Activated gamma-delta T cell treated with anti-CD3 and anti-CD28 coated beads, Interleukin-2, amount 50 U/mL, for 16 hours (primary cell): ENCODE measurements around the gene ZBTB20.

ENCODE experiments used
- DNase-seq: peaks from one replicate; pipeline ENCODE4 v3.0.0-alpha.2; 2020; ENCODE audit warnings: low read depth

ZBTB20 gene

GRCh38 chr3:114624571-114625181 lies 522.4 kb downstream of the ZBTB20 start:
- no peak for DNase-seq

GRCh38 chr3:114624047-114624445 lies 523.0 kb downstream of the ZBTB20 start:
- DNase-seq: no peak

GRCh38 chr3:114623420-114624046 lies 523.6 kb downstream of the ZBTB20 start:
- DNase-seq: no peak

GRCh38 chr3:114622001-114622400 lies 525.1 kb downstream of the ZBTB20 start:
- no peak for DNase-seq

- DNase-seq: no peak
These were observed 527.3 kb downstream of the ZBTB20 start for GRCh38 chr3:114619771-114620170.

- no peak for DNase-seq
These were observed 531.5 kb downstream of the ZBTB20 start for GRCh38 chr3:114615523-114616085.

- DNase-seq: no peak
These were observed 537.0 kb downstream of the ZBTB20 start for GRCh38 chr3:114609973-114610630.

- no peak for DNase-seq
These were observed 538.8 kb downstream of the ZBTB20 start for GRCh38 chr3:114608293-114608692.

GRCh38 chr3:114606336-114606735 lies 540.8 kb downstream of the ZBTB20 start:
- no peak for DNase-seq

- no peak for DNase-seq
These were observed 546.5 kb downstream of the ZBTB20 start for GRCh38 chr3:114600571-114600970.

- DNase-seq: no peak
These were observed 549.2 kb downstream of the ZBTB20 start for GRCh38 chr3:114597871-114598270.

GRCh38 chr3:114597012-114597411 lies 550.1 kb downstream of the ZBTB20 start:
- no peak for DNase-seq

GRCh38 chr3:114596147-114596546 lies 550.9 kb downstream of the ZBTB20 start:
- DNase-seq: no peak

- DNase-seq: no peak
These were observed 551.5 kb downstream of the ZBTB20 start for GRCh38 chr3:114595522-114596028.

- no peak for DNase-seq
These were observed 556.6 kb downstream of the ZBTB20 start for GRCh38 chr3:114590309-114591047.

- DNase-seq: no peak
These were observed 559.1 kb downstream of the ZBTB20 start for GRCh38 chr3:114587986-114588385.

- no peak for DNase-seq
These were observed 561.0 kb downstream of the ZBTB20 start for GRCh38 chr3:114586119-114586518.

GRCh38 chr3:114585687-114586086 lies 561.4 kb downstream of the ZBTB20 start:
- DNase-seq: no peak

GRCh38 chr3:114584734-114585371 lies 562.2 kb downstream of the ZBTB20 start:
- no peak for DNase-seq

GRCh38 chr3:114582929-114583328 lies 564.2 kb downstream of the ZBTB20 start:
- no peak for DNase-seq

GRCh38 chr3:114572364-114573062 lies 574.6 kb downstream of the ZBTB20 start:
- DNase-seq: no peak
